Measurements from ENCODE around the gene MMAB.

MMAB gene

DNA sequence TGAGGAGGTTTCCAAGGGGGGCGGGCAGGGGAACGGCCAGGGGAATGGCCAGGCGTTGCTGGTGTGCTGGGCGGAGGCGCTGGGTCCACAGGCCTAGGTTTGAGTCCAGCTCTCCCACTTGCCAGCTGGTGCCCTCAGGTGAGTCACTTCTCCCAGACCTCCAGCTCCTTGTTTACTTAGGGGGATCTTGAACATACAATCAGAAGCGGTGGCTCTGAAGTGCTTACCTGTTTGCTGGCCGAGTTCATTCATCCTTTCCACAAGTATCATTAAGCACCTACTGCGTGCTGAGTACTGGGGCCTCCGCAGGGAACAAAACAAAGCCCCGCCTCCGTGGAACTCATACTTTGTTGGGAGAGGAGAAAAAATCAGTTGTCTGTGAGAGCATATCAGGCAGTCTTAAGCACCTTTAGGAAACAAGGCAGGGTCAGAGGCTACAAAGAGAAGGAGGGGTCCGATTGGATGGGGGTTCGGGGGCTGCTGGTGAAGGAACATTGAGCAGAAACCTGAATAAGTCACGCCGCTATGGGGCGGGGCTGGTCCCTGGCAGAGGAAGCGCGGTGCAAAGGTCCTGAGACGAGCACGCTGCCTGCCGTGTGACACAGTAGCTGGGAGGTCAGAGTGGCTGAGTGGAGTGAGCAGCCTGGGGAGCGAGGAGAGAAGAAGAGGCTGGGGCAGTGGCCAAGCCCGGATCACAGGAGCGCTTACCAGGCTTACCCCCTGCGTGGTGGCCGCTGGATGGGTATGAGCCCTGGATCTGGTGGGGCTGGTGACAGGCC, 15.3 kb upstream of the MMAB start:
- TF ChIP-seq, protein P1, sequence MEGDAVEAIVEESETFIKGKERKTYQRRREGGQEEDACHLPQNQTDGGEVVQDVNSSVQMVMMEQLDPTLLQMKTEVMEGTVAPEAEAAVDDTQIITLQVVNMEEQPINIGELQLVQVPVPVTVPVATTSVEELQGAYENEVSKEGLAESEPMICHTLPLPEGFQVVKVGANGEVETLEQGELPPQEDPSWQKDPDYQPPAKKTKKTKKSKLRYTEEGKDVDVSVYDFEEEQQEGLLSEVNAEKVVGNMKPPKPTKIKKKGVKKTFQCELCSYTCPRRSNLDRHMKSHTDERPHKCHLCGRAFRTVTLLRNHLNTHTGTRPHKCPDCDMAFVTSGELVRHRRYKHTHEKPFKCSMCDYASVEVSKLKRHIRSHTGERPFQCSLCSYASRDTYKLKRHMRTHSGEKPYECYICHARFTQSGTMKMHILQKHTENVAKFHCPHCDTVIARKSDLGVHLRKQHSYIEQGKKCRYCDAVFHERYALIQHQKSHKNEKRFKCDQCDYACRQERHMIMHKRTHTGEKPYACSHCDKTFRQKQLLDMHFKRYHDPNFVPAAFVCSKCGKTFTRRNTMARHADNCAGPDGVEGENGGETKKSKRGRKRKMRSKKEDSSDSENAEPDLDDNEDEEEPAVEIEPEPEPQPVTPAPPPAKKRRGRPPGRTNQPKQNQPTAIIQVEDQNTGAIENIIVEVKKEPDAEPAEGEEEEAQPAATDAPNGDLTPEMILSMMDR (IDR thresholded peaks at IDR 0.05; ENCODE audit: low read depth, low read length, missing control alignments), result no peak
- no peak overlapping the region for H3K4me3 ChIP-seq (replicated peaks; ENCODE audit: low read depth, low read length)
- no peak for DNase-seq (ENCODE audit: extremely low read depth, low read depth)

DNA sequence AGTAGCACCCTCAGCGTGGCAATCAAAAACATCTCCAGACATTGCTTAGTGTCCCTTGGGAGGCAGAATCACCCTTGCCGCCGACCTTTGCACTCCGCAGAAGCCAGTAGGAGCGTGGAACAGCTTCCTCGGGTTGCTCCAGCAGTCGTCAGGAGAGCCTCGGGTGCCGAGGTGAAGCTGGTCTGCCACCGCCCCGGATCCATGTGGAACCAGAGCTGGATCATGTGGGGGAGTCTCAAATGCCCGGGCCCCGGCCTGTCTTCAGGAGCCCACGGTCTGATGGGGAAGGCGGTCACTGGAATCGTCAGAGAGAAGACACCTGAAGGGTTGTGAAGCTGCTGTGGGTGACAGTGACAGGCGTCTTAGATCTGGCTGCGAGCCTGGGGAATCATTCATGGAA, 14.6 kb upstream of the MMAB start:
- DNase-seq (ENCODE audit: extremely low read depth, low read depth), result no peak
- H3K4me3 ChIP-seq (replicated peaks; ENCODE audit: low read depth, low read length), result no peak overlapping the region
- TF ChIP-seq, protein P1 (IDR thresholded peaks at IDR 0.05; ENCODE audit: low read depth, low read length, missing control alignments), result no peak

DNA sequence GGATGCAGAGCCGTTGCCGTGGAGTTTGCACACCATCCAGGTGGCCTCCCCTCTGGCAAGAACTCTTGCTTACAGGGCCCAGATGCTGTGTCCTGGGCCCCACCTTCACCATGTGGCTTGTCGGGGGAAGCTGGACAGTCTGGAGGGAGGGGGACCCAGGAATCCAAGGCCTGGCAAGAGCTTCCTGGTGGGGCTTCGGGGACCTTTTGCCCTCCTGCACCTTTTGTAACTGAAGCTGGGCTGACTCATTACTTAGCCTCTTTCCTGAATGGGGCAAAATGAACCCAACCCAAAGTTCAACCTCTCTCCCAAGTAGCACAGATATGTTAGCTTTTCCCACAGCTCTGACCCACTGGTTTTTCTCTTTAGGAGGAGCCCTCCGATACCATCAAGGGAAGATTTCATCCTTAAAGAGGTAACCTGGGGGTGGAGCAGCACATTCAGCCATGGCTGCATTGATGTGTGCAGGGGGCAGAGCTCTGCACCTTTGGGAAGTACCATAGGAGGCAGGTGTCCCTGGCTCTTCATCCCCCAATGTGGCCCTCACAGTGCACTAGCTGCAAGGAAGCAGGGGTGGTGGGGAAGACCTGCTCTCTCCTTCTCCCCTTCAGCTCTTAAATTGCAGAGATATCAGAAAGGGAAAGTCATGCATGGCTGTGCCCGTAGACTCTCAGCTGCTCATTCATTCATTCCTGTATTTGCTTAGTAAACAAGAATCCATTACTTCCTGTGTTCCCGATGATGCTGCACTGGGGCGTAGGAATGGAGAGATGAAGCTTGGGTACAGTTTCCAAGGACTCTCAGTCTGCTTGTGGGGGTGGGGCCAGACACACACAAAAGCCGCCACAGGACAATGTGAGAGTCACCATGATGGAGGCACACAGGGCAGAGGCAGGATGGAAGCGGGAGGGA, 13.3 kb upstream of the MMAB start:
- H3K4me3 ChIP-seq (replicated peaks; ENCODE audit: low read depth, low read length), result no peak overlapping the region
- TF ChIP-seq, protein P1 (IDR thresholded peaks at IDR 0.05; ENCODE audit: low read depth, low read length, missing control alignments), result no peak
- no peak for DNase-seq (ENCODE audit: extremely low read depth, low read depth)

DNA sequence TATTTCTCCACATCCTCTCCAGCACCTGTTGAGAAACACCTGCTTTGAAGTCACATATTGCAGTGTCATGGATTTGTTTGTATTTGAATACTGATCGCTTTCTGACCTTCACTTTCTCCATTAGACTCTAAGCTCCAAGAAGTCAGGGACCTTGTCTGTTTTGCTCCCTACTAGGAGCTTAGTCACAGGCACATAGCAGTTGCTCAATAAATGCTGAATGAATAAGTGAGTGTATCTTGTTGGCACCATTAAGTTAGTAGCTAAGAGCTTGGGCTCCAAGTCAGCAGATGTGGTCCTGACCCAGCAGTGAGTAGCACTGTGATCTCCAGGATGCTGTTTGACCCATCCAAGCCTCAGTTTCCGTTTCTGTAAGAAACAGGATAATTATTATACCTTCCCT, 10.4 kb upstream of the MMAB start:
- no peak overlapping the region for H3K4me3 ChIP-seq (replicated peaks; ENCODE audit: low read depth, low read length)
- TF ChIP-seq, protein P1 (IDR thresholded peaks at IDR 0.05; ENCODE audit: low read depth, low read length, missing control alignments), result no peak
- no peak for DNase-seq (ENCODE audit: extremely low read depth, low read depth)

DNA sequence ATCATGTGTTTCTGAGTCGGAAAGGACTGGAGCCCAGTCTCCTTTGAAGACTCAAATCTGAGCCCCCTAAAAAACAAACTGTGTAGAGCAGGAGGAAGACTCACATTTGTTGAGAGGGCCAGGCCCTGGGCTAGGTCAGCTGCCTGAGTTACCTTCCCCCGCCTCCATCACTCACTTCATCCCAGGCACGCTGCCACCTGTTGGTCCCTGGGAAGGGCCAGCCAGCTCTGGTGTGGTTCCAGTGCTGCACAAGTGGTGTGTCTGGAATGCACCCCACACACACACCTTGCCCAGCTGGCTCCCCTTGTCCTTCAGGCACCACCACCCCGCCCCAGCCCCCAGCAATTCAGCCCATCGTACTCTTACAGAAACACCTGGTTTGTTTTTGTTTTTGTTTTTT, 9.3 kb upstream of the MMAB start:
- H3K4me3 ChIP-seq (replicated peaks; ENCODE audit: low read depth, low read length), result no peak overlapping the region
- TF ChIP-seq, protein P1 (IDR thresholded peaks at IDR 0.05; ENCODE audit: low read depth, low read length, missing control alignments), result no peak
- DNase-seq (ENCODE audit: extremely low read depth, low read depth), result no peak

DNA sequence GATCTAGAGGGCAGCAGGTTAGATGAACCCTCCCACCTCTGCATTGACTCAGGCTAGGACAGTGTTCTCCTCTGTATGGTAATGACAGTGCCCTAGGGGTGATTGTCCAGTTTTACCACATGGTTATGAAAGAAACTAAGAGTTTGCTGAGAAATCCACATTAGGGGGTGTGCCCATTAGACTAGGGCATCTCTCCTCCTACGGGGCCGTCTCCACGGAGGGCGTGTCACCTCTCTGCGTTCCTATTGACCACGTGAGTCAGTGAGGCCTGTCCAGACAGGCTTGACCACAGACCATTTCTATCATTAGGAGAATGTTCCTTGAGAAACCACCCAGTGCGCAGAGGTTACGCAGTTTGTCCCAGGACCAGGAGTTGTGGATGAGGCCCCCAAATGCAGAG, 8.6 kb upstream of the MMAB start:
- TF ChIP-seq, protein P1 (IDR thresholded peaks at IDR 0.05; ENCODE audit: low read depth, low read length, missing control alignments), result no peak
- H3K4me3 ChIP-seq (replicated peaks; ENCODE audit: low read depth, low read length), result no peak overlapping the region
- DNase-seq (ENCODE audit: extremely low read depth, low read depth), result no peak
